HEK293 (cell line): ENCODE measurements around the gene CLDN6.

Experiments
- ZBTB8A ChIP-seq: fragments of 450-650 bp; formaldehyde crosslinking; IDR thresholded peaks from 2 replicates; pipeline ENCODE4 v1.5.1; 2016; ENCODE audit warnings: missing biosample characterization, missing genetic modification characterization
- ZFP37 ChIP-seq: fragments of 450-650 bp; formaldehyde crosslinking; IDR thresholded peaks from 2 replicates; pipeline ENCODE4 v1.5.1; 2016; ENCODE audit warnings: missing biosample characterization, missing genetic modification characterization
- ZNF140 ChIP-seq: fragments of 450-650 bp; formaldehyde crosslinking; IDR thresholded peaks from 2 replicates; pipeline ENCODE4 v1.5.1; 2016; ENCODE audit warnings: missing biosample characterization, missing genetic modification characterization
- TF ChIP-seq, protein P1 (sequence below): fragments of 450-650 bp; formaldehyde crosslinking; IDR thresholded peaks from 2 replicates; pipeline ENCODE4 v1.5.1; 2017; ENCODE audit warnings: missing biosample characterization, missing genetic modification characterization
- TF ChIP-seq, protein P2 (sequence below): fragments of 450-650 bp; formaldehyde crosslinking; IDR thresholded peaks from 2 replicates; pipeline ENCODE4 v1.5.1; 2016; ENCODE audit warnings: missing biosample characterization, missing genetic modification characterization
- TF ChIP-seq, protein P3 (sequence below): fragments of 450-650 bp; formaldehyde crosslinking; IDR thresholded peaks from 2 replicates; pipeline ENCODE4 v1.5.1; 2016; ENCODE audit warnings: missing biosample characterization, missing genetic modification characterization
- TF ChIP-seq, protein P4 (sequence below): fragments of 450-650 bp; formaldehyde crosslinking; IDR thresholded peaks from 2 replicates; pipeline ENCODE4 v1.5.1; 2016; ENCODE audit warnings: missing biosample characterization, missing genetic modification characterization, borderline replicate concordance
- TF ChIP-seq, protein P5 (sequence below): IDR thresholded peaks from 2 replicates; pipeline ENCODE4 v1.6.1; 2011; ENCODE audit warnings: mild to moderate bottlenecking, low read depth, low read length, borderline replicate concordance

DNA sequence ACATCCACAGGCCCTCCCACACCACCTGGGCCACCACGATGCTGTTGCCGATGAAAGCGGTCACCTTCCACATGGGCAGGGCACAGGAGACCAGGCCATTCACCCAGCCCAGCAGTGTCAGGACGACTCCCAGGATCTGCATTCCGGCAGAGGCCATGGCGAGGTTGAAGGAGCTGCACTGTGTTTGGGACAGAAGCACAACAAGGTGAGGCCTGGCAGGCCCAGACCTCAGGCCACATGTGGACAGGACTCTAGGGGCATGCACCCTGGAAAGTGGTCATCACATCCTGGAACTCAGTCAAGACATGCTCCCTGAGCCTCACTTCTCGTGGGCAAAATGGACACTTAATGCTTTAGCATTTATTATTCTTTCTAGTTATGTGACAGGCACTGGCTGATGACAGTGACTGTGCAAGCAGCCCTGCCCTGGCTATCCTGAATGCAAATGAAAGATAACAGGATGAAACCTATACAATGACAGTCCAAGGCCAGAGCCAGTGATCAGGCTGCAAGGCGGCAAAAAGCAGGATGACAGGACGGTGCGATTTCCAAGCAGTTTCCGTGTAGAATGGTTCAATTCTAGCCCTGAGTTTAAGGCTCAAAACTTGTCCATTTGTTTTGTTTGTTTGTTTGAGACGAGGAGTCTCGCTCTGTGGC is 2.0 kb downstream of the CLDN6 start:
- TF ChIP-seq, protein P1, sequence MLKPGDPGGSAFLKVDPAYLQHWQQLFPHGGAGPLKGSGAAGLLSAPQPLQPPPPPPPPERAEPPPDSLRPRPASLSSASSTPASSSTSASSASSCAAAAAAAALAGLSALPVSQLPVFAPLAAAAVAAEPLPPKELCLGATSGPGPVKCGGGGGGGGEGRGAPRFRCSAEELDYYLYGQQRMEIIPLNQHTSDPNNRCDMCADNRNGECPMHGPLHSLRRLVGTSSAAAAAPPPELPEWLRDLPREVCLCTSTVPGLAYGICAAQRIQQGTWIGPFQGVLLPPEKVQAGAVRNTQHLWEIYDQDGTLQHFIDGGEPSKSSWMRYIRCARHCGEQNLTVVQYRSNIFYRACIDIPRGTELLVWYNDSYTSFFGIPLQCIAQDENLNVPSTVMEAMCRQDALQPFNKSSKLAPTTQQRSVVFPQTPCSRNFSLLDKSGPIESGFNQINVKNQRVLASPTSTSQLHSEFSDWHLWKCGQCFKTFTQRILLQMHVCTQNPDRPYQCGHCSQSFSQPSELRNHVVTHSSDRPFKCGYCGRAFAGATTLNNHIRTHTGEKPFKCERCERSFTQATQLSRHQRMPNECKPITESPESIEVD (tag by site-specific recombination): no peak
- no peak for TF ChIP-seq ZNF140 (tag by site-specific recombination)
- TF ChIP-seq, protein P2, sequence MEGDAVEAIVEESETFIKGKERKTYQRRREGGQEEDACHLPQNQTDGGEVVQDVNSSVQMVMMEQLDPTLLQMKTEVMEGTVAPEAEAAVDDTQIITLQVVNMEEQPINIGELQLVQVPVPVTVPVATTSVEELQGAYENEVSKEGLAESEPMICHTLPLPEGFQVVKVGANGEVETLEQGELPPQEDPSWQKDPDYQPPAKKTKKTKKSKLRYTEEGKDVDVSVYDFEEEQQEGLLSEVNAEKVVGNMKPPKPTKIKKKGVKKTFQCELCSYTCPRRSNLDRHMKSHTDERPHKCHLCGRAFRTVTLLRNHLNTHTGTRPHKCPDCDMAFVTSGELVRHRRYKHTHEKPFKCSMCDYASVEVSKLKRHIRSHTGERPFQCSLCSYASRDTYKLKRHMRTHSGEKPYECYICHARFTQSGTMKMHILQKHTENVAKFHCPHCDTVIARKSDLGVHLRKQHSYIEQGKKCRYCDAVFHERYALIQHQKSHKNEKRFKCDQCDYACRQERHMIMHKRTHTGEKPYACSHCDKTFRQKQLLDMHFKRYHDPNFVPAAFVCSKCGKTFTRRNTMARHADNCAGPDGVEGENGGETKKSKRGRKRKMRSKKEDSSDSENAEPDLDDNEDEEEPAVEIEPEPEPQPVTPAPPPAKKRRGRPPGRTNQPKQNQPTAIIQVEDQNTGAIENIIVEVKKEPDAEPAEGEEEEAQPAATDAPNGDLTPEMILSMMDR: no peak
- TF ChIP-seq ZFP37: no peak
- TF ChIP-seq, protein P3, sequence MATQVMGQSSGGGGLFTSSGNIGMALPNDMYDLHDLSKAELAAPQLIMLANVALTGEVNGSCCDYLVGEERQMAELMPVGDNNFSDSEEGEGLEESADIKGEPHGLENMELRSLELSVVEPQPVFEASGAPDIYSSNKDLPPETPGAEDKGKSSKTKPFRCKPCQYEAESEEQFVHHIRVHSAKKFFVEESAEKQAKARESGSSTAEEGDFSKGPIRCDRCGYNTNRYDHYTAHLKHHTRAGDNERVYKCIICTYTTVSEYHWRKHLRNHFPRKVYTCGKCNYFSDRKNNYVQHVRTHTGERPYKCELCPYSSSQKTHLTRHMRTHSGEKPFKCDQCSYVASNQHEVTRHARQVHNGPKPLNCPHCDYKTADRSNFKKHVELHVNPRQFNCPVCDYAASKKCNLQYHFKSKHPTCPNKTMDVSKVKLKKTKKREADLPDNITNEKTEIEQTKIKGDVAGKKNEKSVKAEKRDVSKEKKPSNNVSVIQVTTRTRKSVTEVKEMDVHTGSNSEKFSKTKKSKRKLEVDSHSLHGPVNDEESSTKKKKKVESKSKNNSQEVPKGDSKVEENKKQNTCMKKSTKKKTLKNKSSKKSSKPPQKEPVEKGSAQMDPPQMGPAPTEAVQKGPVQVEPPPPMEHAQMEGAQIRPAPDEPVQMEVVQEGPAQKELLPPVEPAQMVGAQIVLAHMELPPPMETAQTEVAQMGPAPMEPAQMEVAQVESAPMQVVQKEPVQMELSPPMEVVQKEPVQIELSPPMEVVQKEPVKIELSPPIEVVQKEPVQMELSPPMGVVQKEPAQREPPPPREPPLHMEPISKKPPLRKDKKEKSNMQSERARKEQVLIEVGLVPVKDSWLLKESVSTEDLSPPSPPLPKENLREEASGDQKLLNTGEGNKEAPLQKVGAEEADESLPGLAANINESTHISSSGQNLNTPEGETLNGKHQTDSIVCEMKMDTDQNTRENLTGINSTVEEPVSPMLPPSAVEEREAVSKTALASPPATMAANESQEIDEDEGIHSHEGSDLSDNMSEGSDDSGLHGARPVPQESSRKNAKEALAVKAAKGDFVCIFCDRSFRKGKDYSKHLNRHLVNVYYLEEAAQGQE: no peak
- TF ChIP-seq, protein P4, sequence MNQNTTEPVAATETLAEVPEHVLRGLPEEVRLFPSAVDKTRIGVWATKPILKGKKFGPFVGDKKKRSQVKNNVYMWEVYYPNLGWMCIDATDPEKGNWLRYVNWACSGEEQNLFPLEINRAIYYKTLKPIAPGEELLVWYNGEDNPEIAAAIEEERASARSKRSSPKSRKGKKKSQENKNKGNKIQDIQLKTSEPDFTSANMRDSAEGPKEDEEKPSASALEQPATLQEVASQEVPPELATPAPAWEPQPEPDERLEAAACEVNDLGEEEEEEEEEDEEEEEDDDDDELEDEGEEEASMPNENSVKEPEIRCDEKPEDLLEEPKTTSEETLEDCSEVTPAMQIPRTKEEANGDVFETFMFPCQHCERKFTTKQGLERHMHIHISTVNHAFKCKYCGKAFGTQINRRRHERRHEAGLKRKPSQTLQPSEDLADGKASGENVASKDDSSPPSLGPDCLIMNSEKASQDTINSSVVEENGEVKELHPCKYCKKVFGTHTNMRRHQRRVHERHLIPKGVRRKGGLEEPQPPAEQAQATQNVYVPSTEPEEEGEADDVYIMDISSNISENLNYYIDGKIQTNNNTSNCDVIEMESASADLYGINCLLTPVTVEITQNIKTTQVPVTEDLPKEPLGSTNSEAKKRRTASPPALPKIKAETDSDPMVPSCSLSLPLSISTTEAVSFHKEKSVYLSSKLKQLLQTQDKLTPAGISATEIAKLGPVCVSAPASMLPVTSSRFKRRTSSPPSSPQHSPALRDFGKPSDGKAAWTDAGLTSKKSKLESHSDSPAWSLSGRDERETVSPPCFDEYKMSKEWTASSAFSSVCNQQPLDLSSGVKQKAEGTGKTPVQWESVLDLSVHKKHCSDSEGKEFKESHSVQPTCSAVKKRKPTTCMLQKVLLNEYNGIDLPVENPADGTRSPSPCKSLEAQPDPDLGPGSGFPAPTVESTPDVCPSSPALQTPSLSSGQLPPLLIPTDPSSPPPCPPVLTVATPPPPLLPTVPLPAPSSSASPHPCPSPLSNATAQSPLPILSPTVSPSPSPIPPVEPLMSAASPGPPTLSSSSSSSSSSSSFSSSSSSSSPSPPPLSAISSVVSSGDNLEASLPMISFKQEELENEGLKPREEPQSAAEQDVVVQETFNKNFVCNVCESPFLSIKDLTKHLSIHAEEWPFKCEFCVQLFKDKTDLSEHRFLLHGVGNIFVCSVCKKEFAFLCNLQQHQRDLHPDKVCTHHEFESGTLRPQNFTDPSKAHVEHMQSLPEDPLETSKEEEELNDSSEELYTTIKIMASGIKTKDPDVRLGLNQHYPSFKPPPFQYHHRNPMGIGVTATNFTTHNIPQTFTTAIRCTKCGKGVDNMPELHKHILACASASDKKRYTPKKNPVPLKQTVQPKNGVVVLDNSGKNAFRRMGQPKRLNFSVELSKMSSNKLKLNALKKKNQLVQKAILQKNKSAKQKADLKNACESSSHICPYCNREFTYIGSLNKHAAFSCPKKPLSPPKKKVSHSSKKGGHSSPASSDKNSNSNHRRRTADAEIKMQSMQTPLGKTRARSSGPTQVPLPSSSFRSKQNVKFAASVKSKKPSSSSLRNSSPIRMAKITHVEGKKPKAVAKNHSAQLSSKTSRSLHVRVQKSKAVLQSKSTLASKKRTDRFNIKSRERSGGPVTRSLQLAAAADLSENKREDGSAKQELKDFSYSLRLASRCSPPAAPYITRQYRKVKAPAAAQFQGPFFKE (tag by site-specific recombination): no peak
- TF ChIP-seq, protein P5, sequence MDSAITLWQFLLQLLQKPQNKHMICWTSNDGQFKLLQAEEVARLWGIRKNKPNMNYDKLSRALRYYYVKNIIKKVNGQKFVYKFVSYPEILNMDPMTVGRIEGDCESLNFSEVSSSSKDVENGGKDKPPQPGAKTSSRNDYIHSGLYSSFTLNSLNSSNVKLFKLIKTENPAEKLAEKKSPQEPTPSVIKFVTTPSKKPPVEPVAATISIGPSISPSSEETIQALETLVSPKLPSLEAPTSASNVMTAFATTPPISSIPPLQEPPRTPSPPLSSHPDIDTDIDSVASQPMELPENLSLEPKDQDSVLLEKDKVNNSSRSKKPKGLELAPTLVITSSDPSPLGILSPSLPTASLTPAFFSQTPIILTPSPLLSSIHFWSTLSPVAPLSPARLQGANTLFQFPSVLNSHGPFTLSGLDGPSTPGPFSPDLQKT: no peak
- no peak for TF ChIP-seq ZBTB8A (tag by site-specific recombination)
